GM19025 (cell line): ENCODE measurements around the gene UBP1.
"Not testable (repeated sequence)": the region's sequence is repeated elsewhere in the genome, so short reads cannot be mapped to it uniquely, and the experiment has no call there.

Experiments
- ATAC-seq: cut with Tn5 transposase; IDR thresholded peaks from one replicate; pipeline ENCODE4 v1.9.1; 2021; ENCODE audit warnings: mild to moderate bottlenecking, low read depth, moderate library complexity; ENCODE audit not compliant: unreplicated experiment

The UBP1 gene

GRCh38 chr3:33339758-33340157 is 100.4 kb downstream of the UBP1 start:
- ATAC-seq, result no peak

GRCh38 chr3:33338936-33339465 is 101.2 kb downstream of the UBP1 start:
- ATAC-seq, result not testable (repeated sequence)
